Common myeloid progenitor, CD34-positive (primary cell): ENCODE results near the gene PSPH.
"Not testable (repeated sequence)": the region's sequence is repeated elsewhere in the genome, so short reads cannot be mapped to it uniquely, and the experiment has no call there.

ENCODE experiments used
- CTCF ChIA-PET: fragments of 350-600 bp; sonication (Branson Sonifier 250); formaldehyde crosslinking; loops from one replicate; lab custom pipeline; 2021; ENCODE audit warnings: antibody characterized with exemption; lab: Charles Lee
- POLR2A ChIA-PET: fragments of 350-600 bp; sonication (Branson Sonifier 250); formaldehyde crosslinking; loops from one replicate; lab custom pipeline; 2021; ENCODE audit warnings: antibody characterized with exemption; lab: Charles Lee
- DNase-seq, 3 donors: peaks; one replicate each; pipeline versions ENCODE4 v3.0.0 to v3.0.0-alpha.2; 2013
- H3K27ac ChIP-seq, 2 experiments: 1 replicate in 1 of 2; 2 replicates in 1 of 2; pipeline ENCODE4 v1.7.0; 2013; ENCODE audit warnings: inconsistent platforms in 2 of 2, low read length in 2 of 2, mild to moderate bottlenecking in 2 of 2, low read depth in 1 of 2, moderate library complexity in 1 of 2; ENCODE audit not compliant: severe bottlenecking in 2 of 2, insufficient read depth in 1 of 2, poor library complexity in 1 of 2
- H3K27me3 ChIP-seq, 5 experiments: replicated peaks in 2 of 5; 1 replicate in 3 of 5; 2 replicates in 2 of 5; pipeline versions ENCODE4 v1.6.1 to v1.7.0; 2013; ENCODE audit warnings: low read length in 4 of 5, mild to moderate bottlenecking in 2 of 5, moderate library complexity in 2 of 5, inconsistent platforms in 1 of 5; ENCODE audit not compliant: insufficient read depth in 5 of 5, control insufficient read depth in 4 of 5
- H3K36me3 ChIP-seq, 4 experiments: 1 replicate in 2 of 4; 2 replicates in 2 of 4; pipeline versions ENCODE4 v1.6.1 to v1.7.0; 2013; ENCODE audit warnings: low read length in 3 of 4, control low read depth in 1 of 4, mild to moderate bottlenecking in 1 of 4; ENCODE audit not compliant: control insufficient read depth in 4 of 4, insufficient read depth in 4 of 4
- H3K4me1 ChIP-seq, 4 experiments: 1 replicate in 3 of 4; 2 replicates in 1 of 4; pipeline versions ENCODE4 v1.6.1 to v1.7.1; 2013; ENCODE audit warnings: low read length in 3 of 4, mild to moderate bottlenecking in 3 of 4, control low read depth in 1 of 4, inconsistent platforms in 1 of 4, moderate library complexity in 1 of 4; ENCODE audit not compliant: control insufficient read depth in 4 of 4, insufficient read depth in 4 of 4; ENCODE audit errors: control extremely low read depth in 1 of 4
- H3K4me3 ChIP-seq, 7 experiments: 1 replicate in 4 of 7; 2 replicates in 3 of 7; pipeline versions ENCODE4 v1.5.1 to v1.7.0; 2013; ENCODE audit warnings: mild to moderate bottlenecking in 7 of 7, low read length in 6 of 7, moderate library complexity in 6 of 7, inconsistent platforms in 2 of 7, low read depth in 2 of 7, control low read depth in 1 of 7; ENCODE audit not compliant: insufficient read depth in 4 of 7, control insufficient read depth in 1 of 7; ENCODE audit errors: extremely low read depth in 1 of 7
- H3K9me3 ChIP-seq, 5 experiments: 1 replicate in 4 of 5; 2 replicates in 1 of 5; pipeline versions ENCODE4 v1.6.1 to v1.7.1; 2013; ENCODE audit warnings: low read length in 4 of 5, mild to moderate bottlenecking in 2 of 5, inconsistent platforms in 1 of 5, low read depth in 1 of 5, moderate library complexity in 1 of 5; ENCODE audit not compliant: control insufficient read depth in 4 of 5, insufficient read depth in 2 of 5; ENCODE audit errors: control extremely low read depth in 1 of 5
- WGBS: methylation state at CpG from one replicate; pipeline ENCODE4 v1.1.5; 2013; ENCODE audit not compliant: insufficient coverage; 5-methylcytosine and 5-hydroxymethylcytosine counted together

The PSPH gene

DNA sequence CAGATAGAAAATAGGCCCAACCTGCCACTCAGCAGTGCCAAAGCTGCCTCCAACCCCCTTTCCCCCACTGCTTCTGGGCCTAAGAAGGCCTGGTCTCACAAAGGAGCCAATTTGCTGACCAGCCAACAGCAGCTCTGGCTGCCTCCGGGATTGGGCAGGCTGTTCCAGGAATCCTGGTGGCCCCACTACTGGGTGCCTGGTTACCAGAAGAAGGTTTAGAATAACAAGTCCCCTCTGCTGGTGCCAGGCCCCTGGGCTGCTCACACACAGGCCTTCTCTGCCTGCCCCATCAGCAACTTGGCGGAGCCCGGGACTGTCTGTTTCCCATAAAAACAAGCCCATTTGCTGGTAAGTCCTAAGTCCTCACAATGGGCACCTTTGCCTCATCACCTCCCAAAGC, 40.3 kb upstream of the PSPH start:
- ChIA-PET CTCF (interaction anchor here (2.6 kb wide), 1 partner anchor 10 kb away, joined by 8 read pairs; no protein-coding TSS in a partner anchor), POLR2A (no interaction called here)
- Histone ChIP-seq H3K4me3 (no peak overlapping the region), H3K4me1 (peaks cover 0 to 3% (median 0%) of the 10 kb centered on the region in 4 experiments), H3K27ac (no peak overlapping the region), H3K36me3 (peaks cover 0 to 9% (median 6%) of the 10 kb centered on the region in 4 experiments), H3K27me3 (no peaks in the 10 kb centered on the region), H3K9me3 (no peaks in the 10 kb centered on the region)
- WGBS: 93% methylated on average over 3 of the region's 3 CpGs
- DNase-seq: no peak

DNA sequence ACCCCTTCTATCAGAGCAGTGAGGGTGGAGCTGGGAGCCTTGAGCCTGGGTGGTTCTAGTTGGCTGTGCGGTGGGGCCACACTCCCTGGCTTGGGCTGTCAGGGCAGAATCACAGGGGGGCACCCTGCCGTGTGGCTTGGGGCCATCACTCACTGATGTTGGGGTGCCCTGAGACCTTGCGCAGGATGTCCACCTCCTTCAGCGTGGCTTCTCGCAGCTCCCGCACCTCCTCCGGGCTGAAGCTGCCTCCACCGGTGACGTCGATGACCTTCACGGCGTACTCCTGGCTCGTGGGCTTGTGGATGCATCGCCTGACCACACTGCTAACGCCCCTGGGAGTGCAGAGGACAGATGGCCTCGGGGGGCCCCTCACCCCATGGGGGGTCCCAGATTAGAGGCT, 36.2 kb upstream of the PSPH start:
- Histone ChIP-seq H3K4me3 (no peak overlapping the region), H3K4me1 (no peaks in the 10 kb centered on the region), H3K36me3 (peaks cover 0 to 14% (median 9%) of the 10 kb centered on the region in 4 experiments), H3K27me3 (no peaks in the 10 kb centered on the region), H3K9me3 (no peaks in the 10 kb centered on the region), H3K27ac (no peak overlapping the region)
- ChIA-PET POLR2A (no interaction called here), CTCF (interaction anchor here (0.6 to 1.3 kb wide), 3 partner anchors 10 to 123 kb away, joined by 3 to 5 read pairs (median 3); no protein-coding TSS in a partner anchor)
- DNase-seq: no peak
- 98% methylated on average over 15 of the region's 16 CpGs for WGBS

DNA sequence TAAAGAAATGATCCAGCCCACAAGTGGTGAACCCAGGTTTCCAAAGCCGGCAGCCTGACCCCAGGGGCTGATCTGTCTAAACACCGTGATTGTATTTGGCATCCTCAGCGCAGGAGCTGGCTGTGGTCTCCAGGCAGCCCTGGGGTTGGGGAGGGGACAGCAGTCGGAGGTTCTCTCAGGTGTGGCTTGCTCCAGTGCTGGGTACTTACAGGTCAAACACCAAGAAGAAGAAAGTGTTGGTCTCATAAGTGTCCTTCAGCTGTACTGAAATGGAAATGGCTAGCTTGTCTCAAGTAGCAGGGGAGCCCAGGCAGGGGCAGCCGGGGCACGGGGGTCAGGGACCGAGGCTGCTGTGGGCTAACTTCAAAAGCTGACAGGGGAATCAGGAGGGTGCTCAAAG, 35.5 kb upstream of the PSPH start:
- no peaks in the 10 kb centered on the region for H3K9me3 ChIP-seq
- H3K4me1 ChIP-seq: no peaks in the 10 kb centered on the region
- no peaks in the 10 kb centered on the region for H3K27me3 ChIP-seq
- peaks cover 0 to 17% (median 12%) of the 10 kb centered on the region in 4 experiments for H3K36me3 ChIP-seq
- ChIA-PET POLR2A (no interaction called here), CTCF (interaction anchor here (1.0 kb wide), 1 partner anchor 9 kb away, joined by 3 read pairs; no protein-coding TSS in a partner anchor)
- no peak for DNase-seq
- H3K4me3 ChIP-seq: no peak overlapping the region
- no peak overlapping the region for H3K27ac ChIP-seq
- WGBS: 94% methylated on average over 7 of the region's 7 CpGs

DNA sequence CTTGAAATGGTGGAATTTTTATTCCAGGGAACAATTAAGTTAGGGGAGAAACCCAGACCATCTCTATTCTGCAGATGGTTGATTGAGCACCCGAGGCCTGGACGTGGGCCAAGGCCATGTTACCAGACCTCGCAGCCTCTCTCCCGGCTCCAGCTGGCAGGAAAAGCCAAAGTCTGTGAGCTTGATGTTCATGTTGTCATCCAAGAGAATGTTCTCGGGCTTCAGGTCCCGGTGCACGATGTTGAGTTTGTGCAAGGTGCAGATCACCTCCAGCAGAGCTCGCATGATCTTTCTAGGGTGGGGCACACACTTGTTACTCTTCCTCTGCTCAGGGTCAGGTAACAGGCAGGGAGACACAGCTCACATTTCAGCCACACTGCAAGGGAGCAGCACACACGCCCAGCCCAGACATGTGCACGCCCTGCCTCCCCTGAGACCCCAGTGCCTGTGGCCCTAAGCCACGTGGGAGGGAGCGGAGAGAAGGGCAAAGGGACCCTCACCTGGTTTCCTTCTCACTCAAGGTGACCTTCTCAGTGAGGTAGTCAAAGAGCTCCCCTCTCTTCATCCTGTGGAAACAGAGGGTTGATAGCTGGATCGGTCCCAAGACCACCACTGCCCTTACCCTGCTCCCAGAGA, 32.0 kb upstream of the PSPH start:
- DNase-seq: no peak
- ChIA-PET CTCF (interaction anchor here (0.6 to 1.1 kb wide), 2 partner anchors 9 to 15 kb away, joined by 3 to 6 read pairs; no protein-coding TSS in a partner anchor), POLR2A (no interaction called here)
- Histone ChIP-seq H3K36me3 (peaks cover 0 to 33% (median 26%) of the 10 kb centered on the region in 4 experiments), H3K27me3 (no peaks in the 10 kb centered on the region), H3K27ac (no peak overlapping the region), H3K9me3 (no peaks in the 10 kb centered on the region), H3K4me3 (no peak overlapping the region), H3K4me1 (peaks cover 0 to 10% (median 4%) of the 10 kb centered on the region in 4 experiments)
- WGBS: 93% methylated on average over 12 of the region's 13 CpGs

DNA sequence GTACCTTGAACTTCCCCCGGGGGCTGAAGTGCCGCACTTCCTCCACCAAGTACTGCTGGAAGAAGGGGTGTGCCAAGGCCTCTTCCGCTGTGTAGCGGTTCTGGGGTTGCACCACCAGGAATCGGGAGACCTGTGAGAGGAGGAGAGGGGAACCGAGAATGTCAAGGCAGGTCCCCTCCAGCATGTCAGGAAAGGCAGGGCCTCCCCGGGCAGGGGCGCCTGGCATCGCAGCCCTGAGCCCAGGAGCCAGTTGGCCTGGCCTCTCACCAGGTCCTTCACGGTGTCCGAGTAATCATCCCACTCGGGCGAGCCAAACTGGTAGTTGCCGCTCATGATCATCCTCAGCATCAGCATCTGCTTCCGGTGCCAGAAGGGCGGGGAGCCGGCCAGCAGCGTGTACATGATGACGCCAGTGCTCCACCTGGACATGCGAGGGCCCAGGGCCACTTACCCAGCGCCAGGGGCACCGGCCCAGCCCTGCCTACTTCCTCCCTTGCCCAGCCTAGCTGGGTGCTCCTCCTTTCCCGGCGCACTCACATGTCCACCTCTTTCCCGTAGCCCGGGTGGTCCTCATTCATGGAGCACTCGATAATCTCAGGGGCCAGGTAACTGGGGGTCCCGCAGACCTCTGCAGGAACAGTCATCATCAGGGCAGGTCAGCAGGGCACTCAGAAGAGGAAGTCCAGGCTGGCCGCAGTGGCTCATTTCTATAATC, 30.5 kb upstream of the PSPH start:
- no peak for DNase-seq
- WGBS: 97% methylated on average over 25 of the region's 29 CpGs
- Histone ChIP-seq H3K27me3 (no peaks in the 10 kb centered on the region), H3K4me1 (peaks cover 0 to 10% (median 4%) of the 10 kb centered on the region in 4 experiments), H3K27ac (no peak overlapping the region), H3K36me3 (peaks cover 3 to 41% (median 27%) of the 10 kb centered on the region in 4 experiments), H3K4me3 (no peak overlapping the region), H3K9me3 (no peaks in the 10 kb centered on the region)
- ChIA-PET CTCF (no interaction called here), POLR2A (no interaction called here)

DNA sequence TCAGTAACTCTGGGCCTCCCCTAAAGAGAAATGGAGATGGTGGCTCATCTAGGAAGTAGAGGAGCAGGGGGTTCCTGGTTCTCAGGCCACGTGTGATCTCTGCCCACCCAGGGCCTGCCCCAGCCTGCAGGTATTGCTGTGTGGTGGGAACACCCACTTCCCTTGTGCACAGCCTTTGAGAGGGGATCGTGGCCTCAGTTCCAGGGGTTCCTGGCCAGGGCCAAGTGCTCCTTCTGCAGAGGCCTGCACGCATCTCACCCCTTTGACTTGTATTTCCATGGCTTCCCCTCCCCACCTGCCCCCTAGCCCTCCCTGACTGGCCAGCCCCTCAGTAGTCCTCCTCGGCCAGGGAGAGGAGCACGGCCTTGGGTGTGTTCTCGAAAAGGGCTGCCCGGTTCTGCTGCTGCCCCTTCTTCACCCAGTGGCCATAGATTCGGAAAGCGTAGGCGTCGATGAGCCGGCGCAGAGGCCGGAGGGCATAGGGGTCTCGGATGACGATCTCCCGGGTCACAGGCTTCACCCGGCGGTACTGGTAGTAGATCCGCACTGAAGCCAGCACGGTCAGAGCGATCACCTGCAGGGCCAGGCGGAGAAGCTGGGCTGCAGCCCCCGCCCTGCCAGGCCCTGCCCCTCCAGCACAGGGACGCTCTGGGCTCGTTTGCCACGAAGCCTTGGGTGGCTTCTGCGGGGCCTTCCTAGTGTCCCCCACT, 29.6 kb upstream of the PSPH start:
- H3K27me3 ChIP-seq, POLR2A ChIA-PET, CTCF ChIA-PET, H3K4me3 ChIP-seq, H3K27ac ChIP-seq, H3K9me3 ChIP-seq, DNase-seq, H3K4me1 ChIP-seq: not testable (repeated sequence)
- WGBS: 93% methylated on average over 28 of the region's 28 CpGs
- peaks cover 7 to 43% (median 31%) of the 10 kb centered on the region in 4 experiments for H3K36me3 ChIP-seq
